HepG2 (cell line): ENCODE data around the gene TEX30. TPM values are rescaled to one million over a fixed set of nuclear protein-coding genes. Genes with fewer than 3 reads are reported as not detected.

Experiments used
- CTCF ChIP-seq: sonication (generic); formaldehyde crosslinking; IDR thresholded peaks from 2 replicates; pipeline ENCODE4 v1.5.0; 2020; ENCODE audit warnings: mild to moderate bottlenecking, missing genetic modification reagents, moderate library complexity
- ERF ChIP-seq: IDR thresholded peaks from 2 replicates; pipeline ENCODE4 v1.6.1; 2018; ENCODE audit warnings: missing biosample characterization, missing genetic modification reagents
- FOXK1 ChIP-seq: sonication (generic); formaldehyde crosslinking; IDR thresholded peaks from 2 replicates; pipeline ENCODE4 v1.4.0; 2020; ENCODE audit warnings: low read depth, missing genetic modification reagents, borderline replicate concordance
- FOXK2 ChIP-seq: fragments of 450-650 bp; IDR thresholded peaks from 2 replicates; pipeline ENCODE4 v1.6.1; 2016
- GABPB1 ChIP-seq: IDR thresholded peaks from 2 replicates; pipeline ENCODE4 v1.6.1; 2016; ENCODE audit warnings: mild to moderate bottlenecking, missing genetic modification reagents, moderate library complexity, missing compliant biosample characterization
- HOMEZ ChIP-seq: IDR thresholded peaks from 2 replicates; pipeline ENCODE4 v1.6.1; 2016; ENCODE audit warnings: low read depth
- IKZF5 ChIP-seq: IDR thresholded peaks from 2 replicates; pipeline ENCODE4 v1.6.1; 2018; ENCODE audit warnings: missing genetic modification reagents, mild to moderate bottlenecking, missing compliant biosample characterization
- KMT2B ChIP-seq: IDR thresholded peaks from 2 replicates; pipeline ENCODE4 v1.6.1; 2016; ENCODE audit warnings: missing genetic modification reagents, missing compliant biosample characterization
- RFX3 ChIP-seq: IDR thresholded peaks from 2 replicates; pipeline ENCODE4 v1.6.1; 2016; ENCODE audit warnings: missing biosample characterization, missing genetic modification reagents
- SNAI1 ChIP-seq: sonication (generic); formaldehyde crosslinking; IDR thresholded peaks from 2 replicates; pipeline ENCODE4 v1.5.0; 2020; ENCODE audit warnings: mild to moderate bottlenecking, missing genetic modification reagents, borderline replicate concordance
- SOX13 ChIP-seq, 3 experiments: fragments of 450-650 bp in 1 of 3; sonication (generic) in 1 of 3; formaldehyde crosslinking in 1 of 3; IDR thresholded peaks in 2 of 3; conservative IDR thresholded peaks in 1 of 3; 2 replicates each; pipeline versions ENCODE4 v1.5.0 to v1.6.1; 2016 to 2020; ENCODE audit warnings: antibody characterized with exemption in 1 of 3, mild to moderate bottlenecking in 1 of 3, missing compliant biosample characterization in 1 of 3, missing genetic modification reagents in 1 of 3, moderate library complexity in 1 of 3
- SOX5 ChIP-seq: IDR thresholded peaks from 2 replicates; pipeline ENCODE4 v1.6.1; 2016; ENCODE audit warnings: borderline replicate concordance
- SRSF4 ChIP-seq: fragments of 200-400 bp; formaldehyde crosslinking; IDR thresholded peaks from one replicate; pipeline ENCODE4 v1.6.1; 2018; ENCODE audit warnings: mild to moderate bottlenecking, low read depth, low read length, moderate library complexity; ENCODE audit not compliant: poor library complexity, severe bottlenecking
- TBX3 ChIP-seq: fragments of 450-650 bp; IDR thresholded peaks from 2 replicates; pipeline ENCODE4 v1.6.1; 2017; ENCODE audit warnings: antibody characterized with exemption, mild to moderate bottlenecking, inconsistent platforms, borderline replicate concordance
- TIGD3 ChIP-seq: sonication (generic); formaldehyde crosslinking; IDR thresholded peaks from 2 replicates; pipeline ENCODE4 v1.5.1; 2020; ENCODE audit warnings: mild to moderate bottlenecking, missing genetic modification reagents, borderline replicate concordance
- XRCC5 ChIP-seq: fragments of 200-400 bp; formaldehyde crosslinking; optimal IDR thresholded peaks from 2 replicates; pipeline ENCODE3; 2017; ENCODE audit warnings: mild to moderate bottlenecking, low read length
- YEATS2 ChIP-seq: sonication (generic); formaldehyde crosslinking; IDR thresholded peaks from 2 replicates; pipeline ENCODE4 v1.4.0; 2020; ENCODE audit warnings: missing genetic modification reagents, borderline replicate concordance
- ZGPAT ChIP-seq: IDR thresholded peaks from 2 replicates; pipeline ENCODE4 v1.6.1; 2016; ENCODE audit warnings: mild to moderate bottlenecking
- ZKSCAN5 ChIP-seq: sonication (generic); formaldehyde crosslinking; IDR thresholded peaks from 2 replicates; pipeline ENCODE4 v1.5.1; 2020; ENCODE audit warnings: mild to moderate bottlenecking, missing genetic modification reagents
- ZNF292 ChIP-seq: sonication (generic); formaldehyde crosslinking; IDR thresholded peaks from 2 replicates; pipeline ENCODE4 v1.8.1; 2022; ENCODE audit warnings: mild to moderate bottlenecking, low read depth, missing genetic modification reagents, borderline replicate concordance
- ZNF678 ChIP-seq: sonication (generic); formaldehyde crosslinking; IDR thresholded peaks from 2 replicates; pipeline ENCODE4 v1.4.0; 2020; ENCODE audit warnings: mild to moderate bottlenecking, missing genetic modification reagents
- ZNF784 ChIP-seq: sonication (generic); formaldehyde crosslinking; IDR thresholded peaks from 2 replicates; pipeline ENCODE4 v1.5.1; 2020; ENCODE audit warnings: missing genetic modification reagents, mild to moderate bottlenecking, borderline replicate concordance
- ZSCAN20 ChIP-seq: sonication (generic); formaldehyde crosslinking; IDR thresholded peaks from 2 replicates; pipeline ENCODE4 v1.4.0; 2020; ENCODE audit warnings: missing genetic modification reagents, mild to moderate bottlenecking, borderline replicate concordance
- polyA plus RNA-seq, 8 experiments: library from polyadenylated mRNA; depleted of rRNA in 3 of 8; stranded (reverse) in 7 of 8; unstranded in 1 of 8; fragments of >200 nt; fragmentation: Illumina TruSeq in 4 of 8; extraction: Trizol in 4 of 8; gene quantifications; 2 replicates each; pipeline versions ENCODE4 v1.2.1 to v1.2.3, GENCODE V29; 2011 to 2016; ENCODE audit warnings: low read depth in 4 of 8, missing spikeins in 1 of 8, mixed read lengths in 1 of 8; ENCODE audit not compliant: insufficient read depth in 1 of 8
- total RNA-seq, 5 experiments: library from RNA; depleted of rRNA; stranded (reverse); fragments of >200 nt; fragmentation: Illumina TruSeq; extraction: Trizol; gene quantifications; 2 replicates each; pipeline ENCODE4 v1.2.3, GENCODE V29; 2016; ENCODE audit warnings: low read depth in 1 of 5

Gene TEX30
- total and polyA plus RNA-seq, 2 of the 13 experiments (the other 11 are each of a cell fraction or from before 2014, with no cell fraction given), result 0.60 to 1.2 TPM

GRCh38 chr13:102724923-102725322, 48.7 kb downstream of the TEX30 start (continued):
- peak; percentile 38; the same call in 1 of the 2 replicates for TF ChIP-seq TBX3
- TF ChIP-seq YEATS2 (CRISPR knock-in tag), result no peak
- TF ChIP-seq IKZF5 (CRISPR knock-in tag), result no peak
- no peak for TF ChIP-seq RFX3 (CRISPR knock-in tag)
- TF ChIP-seq HOMEZ, result 0 out of 2 replicates have a peak, but pooled peaks have one; percentile 53
- TF ChIP-seq FOXK2, result no peak
- TF ChIP-seq KMT2B (CRISPR knock-in tag), result no peak
- TF ChIP-seq ZNF292 (CRISPR knock-in tag), result no peak
- TF ChIP-seq SRSF4, result no peak
- peak; percentile 17; the same call in 1 of the 2 replicates for TF ChIP-seq SOX5
- TF ChIP-seq ZKSCAN5 (CRISPR knock-in tag), result no peak
- no peak for TF ChIP-seq ZSCAN20 (CRISPR knock-in tag)
- no peak for TF ChIP-seq ZGPAT
- no peak for TF ChIP-seq ZNF784 (CRISPR knock-in tag)
- no peak for TF ChIP-seq TIGD3 (CRISPR knock-in tag)
- no peak for TF ChIP-seq ZNF678 (CRISPR knock-in tag)
- TF ChIP-seq GABPB1 (CRISPR knock-in tag), result no peak
- no peak for TF ChIP-seq ERF
- TF ChIP-seq SNAI1 (CRISPR knock-in tag), result no peak
- TF ChIP-seq SOX13 (IDR thresholded peaks at IDR 0.05), result no peak
- peak in 1 of 2 experiments; percentile 58; a peak in 1 of 4 replicates for TF ChIP-seq SOX13 (CRISPR knock-in tag; conservative IDR thresholded peaks at IDR 0.05 in 1 of 2, IDR thresholded peaks at IDR 0.05 in 1 of 2)
- TF ChIP-seq XRCC5, result no peak
- TF ChIP-seq FOXK1, result no peak
- TF ChIP-seq CTCF (CRISPR knock-in tag), result peak; percentile 81
